LNCAP (cell line): ENCODE measurements around the gene PARL.

ENCODE experiments used
- CTCF ChIP-seq: fragments of 450-650 bp; IDR thresholded peaks from 2 replicates; pipeline ENCODE4 v1.5.1; 2017; ENCODE audit warnings: mild to moderate bottlenecking

Gene PARL

GRCh38 chr3:183870563-183870962, 14.1 kb downstream of the PARL start:
- no peak for TF ChIP-seq CTCF

DNA sequence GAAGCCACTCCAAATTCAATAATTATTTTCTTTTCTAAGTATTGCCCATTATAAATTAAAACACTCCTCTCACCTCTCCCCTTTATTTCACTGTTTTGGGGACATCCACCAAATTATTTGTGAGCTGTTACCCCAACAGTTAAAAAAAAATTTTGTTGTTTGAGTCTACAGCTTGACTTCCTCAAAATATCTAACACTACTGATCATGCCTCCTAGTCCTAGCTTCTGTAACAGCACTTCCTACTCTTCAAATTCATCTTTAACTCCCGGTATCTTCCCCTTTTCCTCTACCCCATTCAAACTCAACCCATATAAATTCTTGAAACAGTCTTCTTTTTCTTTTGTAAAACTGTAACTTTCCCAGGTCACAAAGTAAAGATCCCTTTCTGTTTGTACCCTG, 15.9 kb downstream of the PARL start:
- no peak for TF ChIP-seq CTCF

- TF ChIP-seq CTCF: no peak
Observed at GRCh38 chr3:183862610-183863009, 22.1 kb downstream of the PARL start.

GRCh38 chr3:183857863-183858262, 26.8 kb downstream of the PARL start:
- TF ChIP-seq CTCF: no peak

- no peak for TF ChIP-seq CTCF
Observed at GRCh38 chr3:183854318-183855035, 30.2 kb downstream of the PARL start.

DNA sequence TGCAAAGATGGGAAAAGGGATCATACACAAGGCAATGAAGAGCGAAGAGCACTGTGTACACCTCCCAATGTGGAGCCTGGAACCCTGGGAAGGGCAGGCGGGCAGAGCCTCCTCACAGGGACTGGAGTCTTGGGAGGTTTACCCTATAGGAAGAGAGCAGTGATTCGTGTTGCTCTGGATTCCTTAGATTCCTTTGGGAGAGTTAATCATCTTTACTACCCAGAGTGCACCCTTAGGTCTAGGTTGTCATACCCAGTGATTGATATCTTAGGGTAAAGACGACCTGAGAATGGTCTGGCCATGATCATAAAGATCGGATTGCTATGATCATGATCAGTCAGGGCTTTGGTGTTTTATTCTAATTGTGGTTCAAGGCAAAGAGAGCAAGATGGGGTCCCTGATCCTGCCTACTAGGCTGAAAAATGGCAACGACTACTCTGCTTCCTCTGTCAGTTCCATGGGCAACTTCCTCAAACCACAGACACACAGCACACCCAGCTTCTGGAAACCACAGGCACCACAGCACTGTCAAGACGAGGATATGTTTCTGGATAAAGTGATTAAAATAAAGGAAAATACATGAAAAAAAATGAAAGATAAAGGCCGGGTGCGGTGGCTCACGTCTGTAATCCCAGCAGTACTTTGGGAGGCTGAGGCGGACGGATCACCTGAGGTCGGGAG, 38.9 kb downstream of the PARL start:
- no peak for TF ChIP-seq CTCF

DNA sequence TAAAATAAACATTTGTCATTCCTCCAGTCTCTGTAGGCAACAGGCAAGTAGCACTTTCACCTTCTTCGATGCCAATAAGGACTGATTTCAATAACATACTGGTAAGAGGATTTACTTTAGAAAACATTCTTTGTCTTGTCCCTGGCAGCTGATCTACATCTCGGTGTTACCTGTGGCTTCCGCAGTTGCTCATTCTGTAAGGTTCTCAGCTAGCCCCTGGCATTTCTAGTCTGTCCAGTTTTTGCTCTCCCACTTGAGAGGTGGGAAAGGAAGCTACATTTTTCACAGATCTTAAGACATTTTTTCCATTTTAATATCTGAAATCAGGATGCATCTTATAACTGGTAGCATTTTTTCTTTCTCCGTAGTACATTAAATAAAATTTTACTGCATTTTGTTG, 39.6 kb downstream of the PARL start:
- no peak for TF ChIP-seq CTCF
